Activated CD4-positive, alpha-beta T cell treated with anti-CD3 and anti-CD28 coated beads for 24 hours (primary cell): ENCODE measurements around the gene POU2AF3.

ENCODE experiments used
- DNase-seq, 2 donors: peaks; one replicate each; pipeline ENCODE4 v3.0.0-alpha.2; 2020; ENCODE audit warnings: low read depth in 2 of 2

The POU2AF3 gene

DNA sequence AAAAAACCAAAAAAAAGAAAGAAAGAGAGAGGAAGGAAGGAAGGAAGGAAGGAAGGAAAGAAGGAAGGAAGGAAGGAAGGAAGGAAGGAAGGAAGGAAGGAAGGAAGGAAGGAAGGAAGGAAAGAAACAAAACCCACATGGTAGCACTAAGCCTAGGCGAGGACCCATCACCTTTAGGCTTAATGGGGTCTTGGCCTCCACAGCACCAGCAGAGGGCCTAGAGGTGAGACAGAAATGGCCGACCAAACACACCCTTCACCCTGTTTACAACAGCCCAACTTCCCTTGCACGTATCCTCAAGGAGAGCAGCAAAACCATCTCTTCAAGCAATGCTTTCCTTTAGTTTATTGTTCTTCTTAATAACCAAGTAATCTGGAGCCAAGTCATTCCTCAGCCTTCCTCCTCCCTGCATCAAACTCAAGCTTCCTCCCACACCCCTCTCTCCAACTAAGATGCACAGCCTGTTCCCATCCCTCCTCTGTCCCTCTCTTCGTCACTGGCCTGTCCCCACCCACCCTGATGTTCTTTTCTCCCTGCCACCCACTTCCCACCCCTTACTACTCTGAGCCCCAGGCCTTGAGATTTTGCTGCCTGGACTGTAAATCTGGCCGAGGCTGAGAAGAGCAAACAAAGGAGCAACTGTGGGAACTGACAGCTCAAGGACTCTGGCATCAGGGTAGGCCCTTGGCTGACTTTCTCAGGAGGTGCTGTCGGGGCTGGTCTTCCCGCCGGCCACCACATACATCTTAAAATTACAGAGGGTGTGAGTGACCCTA is 54.8 kb downstream of the POU2AF3 start:
- DNase-seq: no peak

DNA sequence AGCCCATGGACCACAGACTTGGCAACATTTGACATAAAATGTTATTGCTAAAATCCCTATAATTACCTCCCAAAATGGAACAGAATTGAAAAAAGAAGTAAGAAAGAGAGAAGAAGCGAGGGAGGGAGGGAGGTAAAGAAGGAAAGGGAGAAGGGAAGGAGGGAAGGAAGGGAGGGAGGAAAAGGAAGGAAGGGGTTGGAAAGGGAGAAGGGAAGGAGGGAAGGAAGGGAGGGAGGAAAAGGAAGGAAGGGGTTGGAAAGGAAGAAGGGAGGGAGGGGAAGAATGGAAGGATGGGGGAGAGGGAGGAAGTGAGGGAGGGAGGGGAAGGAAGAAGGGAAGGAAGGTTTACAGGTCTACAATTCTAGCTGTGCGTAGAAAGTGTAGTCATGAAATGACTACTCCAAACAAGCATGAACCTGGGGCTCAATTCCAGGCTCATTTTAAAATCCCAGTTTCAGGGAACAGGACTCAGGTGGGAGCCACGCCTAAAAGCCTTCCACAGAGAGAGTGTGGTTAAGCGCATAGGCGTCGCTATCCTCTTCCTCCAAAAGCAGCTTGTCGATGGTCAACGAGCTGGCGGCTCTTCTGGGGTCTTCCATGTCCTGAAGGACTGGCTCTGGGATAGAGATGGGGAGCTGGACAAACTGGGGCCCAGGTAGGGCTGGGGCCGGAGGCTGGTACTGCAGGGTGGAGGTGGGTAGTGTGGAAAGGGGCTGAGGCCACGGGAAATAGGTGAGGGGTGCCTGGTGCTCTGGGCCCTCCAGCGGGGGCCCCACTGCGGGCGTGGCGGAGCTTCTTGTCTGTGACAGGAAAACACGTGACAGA is 55.6 kb downstream of the POU2AF3 start:
- DNase-seq: no peak

DNA sequence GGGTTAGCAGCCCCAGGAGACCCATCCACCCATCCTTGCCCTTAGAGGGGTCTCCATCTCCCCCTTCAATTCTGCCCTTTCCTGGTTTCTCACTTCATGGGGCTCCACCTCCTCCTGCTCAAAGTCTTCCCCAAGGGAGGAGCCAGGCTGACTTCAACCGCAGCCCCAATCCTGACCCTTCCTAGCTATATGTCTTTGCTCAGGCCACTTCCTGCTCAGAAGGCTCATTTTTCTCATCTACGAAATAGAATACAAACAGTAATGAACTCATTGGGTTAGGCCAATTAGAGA is 56.2 kb downstream of the POU2AF3 start:
- DNase-seq: no peak

DNA sequence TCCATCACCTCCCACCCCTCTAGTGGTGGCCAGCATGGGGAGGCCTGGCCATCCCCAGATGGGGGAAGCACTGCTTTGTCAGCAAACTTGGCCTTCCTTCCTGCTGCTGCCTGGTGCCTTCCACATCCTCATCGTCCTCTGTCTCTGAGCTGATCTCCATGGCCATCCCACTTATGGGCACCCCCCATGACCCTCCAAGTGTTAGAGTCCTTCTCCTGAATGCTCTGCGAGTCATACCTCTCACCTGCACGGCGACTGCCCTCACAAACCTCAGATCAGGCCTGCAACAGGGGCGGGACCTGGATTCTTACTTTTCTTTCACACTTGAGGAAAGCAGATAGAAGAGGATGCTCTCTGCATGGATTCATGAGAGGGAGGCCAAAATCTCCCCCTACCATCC is 56.8 kb downstream of the POU2AF3 start:
- DNase-seq: no peak

DNA sequence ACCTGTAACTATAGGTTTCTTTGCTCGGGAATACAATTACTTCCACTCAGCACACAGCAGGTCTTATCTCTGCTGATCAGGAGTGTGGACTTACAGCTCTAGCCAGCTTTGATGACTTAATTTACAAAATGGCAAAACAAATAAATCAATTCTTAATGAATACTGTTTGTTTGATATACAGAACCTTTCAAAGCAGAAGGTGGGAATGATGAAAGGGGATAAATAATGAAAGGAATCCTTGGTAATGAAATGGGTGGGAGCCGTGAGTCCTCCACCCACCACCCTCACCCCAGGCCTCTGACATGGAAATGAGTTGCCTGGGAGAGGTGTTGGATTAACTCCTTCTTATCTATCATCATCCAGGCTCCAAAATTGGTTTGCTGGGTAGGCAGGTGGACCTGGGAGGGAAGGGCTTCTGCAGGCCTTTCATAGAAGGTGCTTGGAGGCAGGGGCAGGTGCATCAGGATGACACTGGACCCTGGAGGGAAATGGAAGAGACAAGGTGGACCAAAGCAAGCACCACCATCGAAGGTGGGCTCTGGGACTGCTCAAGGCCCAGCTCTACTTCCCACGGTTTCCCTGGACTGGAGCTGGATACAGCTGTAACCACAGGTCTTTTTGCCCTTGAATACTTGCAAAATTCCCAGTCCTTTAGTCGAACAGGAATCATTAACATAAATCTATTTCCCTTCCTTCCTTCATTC is 57.8 kb downstream of the POU2AF3 start:
- no peak for DNase-seq

DNA sequence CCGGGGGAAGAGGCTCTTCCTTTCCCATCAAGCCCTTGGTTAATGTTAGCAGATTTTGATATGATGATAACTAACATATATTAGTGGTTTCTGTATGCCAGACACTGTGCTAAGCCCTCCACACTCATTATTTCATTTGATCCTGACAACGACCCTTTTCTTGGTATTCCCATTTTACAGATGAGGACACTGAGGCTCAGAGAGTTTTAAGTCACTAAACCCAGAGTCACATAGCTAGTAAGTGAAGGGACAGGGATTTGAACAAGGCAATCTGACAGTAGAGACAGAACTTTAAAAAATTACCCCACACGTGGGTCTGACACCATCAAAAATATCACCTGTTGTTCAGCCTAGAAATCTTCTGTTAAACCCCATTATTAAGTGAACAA is 58.3 kb downstream of the POU2AF3 start:
- DNase-seq: no peak

DNA sequence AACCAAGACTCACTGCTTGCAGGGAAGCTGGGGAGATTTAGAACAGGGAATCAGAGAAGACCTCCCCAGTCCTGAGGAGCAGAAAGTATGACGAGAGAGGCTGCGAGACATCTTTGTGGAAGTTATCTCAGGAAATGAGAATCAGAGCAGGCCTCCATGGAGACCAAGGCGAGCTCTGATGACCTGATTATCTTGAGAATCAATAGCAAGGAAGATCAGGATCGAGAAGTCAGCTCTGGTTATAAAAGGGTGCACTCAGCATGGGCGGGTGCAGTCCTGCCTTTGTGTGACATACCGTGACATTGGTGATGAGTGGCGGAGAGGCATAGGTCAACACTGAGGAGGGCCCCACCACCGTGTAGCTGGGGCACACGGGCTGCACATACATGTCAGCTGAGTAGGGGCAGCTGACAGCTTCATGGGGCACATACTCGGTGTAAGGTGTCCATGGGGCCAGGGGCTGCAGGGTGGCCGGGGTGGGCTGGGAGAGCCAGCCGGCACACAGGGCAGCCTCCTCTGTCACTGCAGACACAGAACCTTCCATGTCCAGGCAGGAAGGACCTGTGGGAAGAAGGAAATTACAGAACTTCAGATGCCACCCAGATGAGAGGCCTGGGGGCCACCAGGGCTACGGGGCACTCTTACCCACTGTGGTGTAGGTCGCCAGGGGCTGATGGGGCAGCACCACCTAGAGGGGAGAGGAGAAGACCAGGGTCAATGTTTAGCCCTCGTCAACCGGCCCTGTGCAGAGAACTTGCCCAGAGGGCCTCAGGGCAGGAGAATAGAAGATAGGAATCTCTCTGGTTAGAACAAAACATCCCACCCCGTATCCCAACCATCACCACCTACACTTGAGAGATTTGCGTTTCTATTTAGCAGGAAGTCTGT is 59.0 kb downstream of the POU2AF3 start:
- DNase-seq: no peak
